ENCODE data around the gene GYG1. TPM values are rescaled to one million over a fixed set of nuclear protein-coding genes. Genes with fewer than 3 reads are reported as not detected.

The GYG1 gene
- 27.4 TPM for polyA plus RNA-seq (2012; ENCODE audit: insufficient read depth, insufficient read length, low read depth)

- Histone ChIP-seq H3K4me1 (no peaks in the 10 kb centered on the region; the same call in 1 of the 2 replicates), H3K36me3 (no peaks in the 10 kb centered on the region), H3K27me3 (no peaks in the 10 kb centered on the region), H3K4me3 (ENCODE audit: low read depth, low read length) (peak within 1 kb of the TSS; percentile 84), H3K9me3 (no peaks in the 10 kb centered on the region)
- peak; percentile 33 for TF ChIP-seq CTCF (IDR thresholded peaks at IDR 0.05; ENCODE audit: low read depth, low read length)
- peak; percentile 86 for DNase-seq
Observed at GRCh38 chr3:148991219-148992026, at the start of gene GYG1. Gene GYG1 (plus strand): TSS chr3:148991540. CDS start chr3:148991641, 101 bp downstream.

GRCh38 chr3:148943506-148944205 is 47.7 kb upstream of the GYG1 start:
- TF ChIP-seq CTCF (IDR thresholded peaks at IDR 0.05; ENCODE audit: low read depth, low read length) = peak; percentile 86
- Histone ChIP-seq H3K36me3 (no peaks in the 10 kb centered on the region), H3K27me3 (no peaks in the 10 kb centered on the region), H3K4me3 (ENCODE audit: low read depth, low read length) (no peak overlapping the region), H3K4me1 (no peaks in the 10 kb centered on the region), H3K9me3 (no peaks in the 10 kb centered on the region)
- peak; percentile 29 for DNase-seq

- Histone ChIP-seq H3K4me3 (ENCODE audit: low read depth, low read length) (no peak overlapping the region), H3K9me3 (no peaks in the 10 kb centered on the region), H3K27me3 (no peaks in the 10 kb centered on the region), H3K4me1 (no peaks in the 10 kb centered on the region), H3K36me3 (no peaks in the 10 kb centered on the region)
- no peak for TF ChIP-seq CTCF (IDR thresholded peaks at IDR 0.05; ENCODE audit: low read depth, low read length)
- DNase-seq = no peak
Observed at GRCh38 chr3:148945116-148945515, 46.2 kb upstream of the GYG1 start.

GRCh38 chr3:148948913-148949657 is 42.3 kb upstream of the GYG1 start:
- no peak for TF ChIP-seq CTCF (IDR thresholded peaks at IDR 0.05; ENCODE audit: low read depth, low read length)
- Histone ChIP-seq H3K4me1 (no peaks in the 10 kb centered on the region), H3K9me3 (no peaks in the 10 kb centered on the region), H3K4me3 (ENCODE audit: low read depth, low read length) (no peak overlapping the region), H3K27me3 (no peaks in the 10 kb centered on the region), H3K36me3 (no peaks in the 10 kb centered on the region)
- no peak for DNase-seq

GRCh38 chr3:148950806-148951205 is 40.5 kb upstream of the GYG1 start:
- H3K4me1 ChIP-seq = no peaks in the 10 kb centered on the region
- peak; percentile 46 for TF ChIP-seq CTCF (IDR thresholded peaks at IDR 0.05; ENCODE audit: low read depth, low read length)
- H3K4me3 ChIP-seq (ENCODE audit: low read depth, low read length) = no peak overlapping the region
- no peak for DNase-seq
- no peaks in the 10 kb centered on the region for H3K36me3 ChIP-seq
- no peaks in the 10 kb centered on the region for H3K9me3 ChIP-seq
- no peaks in the 10 kb centered on the region for H3K27me3 ChIP-seq
